Activated CD4-positive, CD25-positive, alpha-beta regulatory T cell treated with anti-CD3 and anti-CD28 coated beads, Interleukin-2, amount 50 U/mL, for 16 hours (primary cell): ENCODE measurements around the gene PUS7.
"Not testable (repeated sequence)": the region's sequence is repeated elsewhere in the genome, so short reads cannot be mapped to it uniquely, and the experiment has no call there.

Experiments
- DNase-seq: peaks from one replicate; pipeline ENCODE4 v3.0.0-alpha.2; 2020; ENCODE audit warnings: low read depth, low spot score

The PUS7 gene

GRCh38 chr7:105496521-105496920 lies 25.6 kb downstream of the PUS7 start:
- DNase-seq, result no peak

GRCh38 chr7:105493923-105494315 lies 28.2 kb downstream of the PUS7 start:
- DNase-seq, result no peak

GRCh38 chr7:105493196-105493922 lies 28.7 kb downstream of the PUS7 start:
- DNase-seq, result no peak

- DNase-seq, result no peak
Observed at GRCh38 chr7:105489409-105489808, 32.7 kb downstream of the PUS7 start.

- no peak for DNase-seq
Observed at GRCh38 chr7:105487579-105488571, 34.2 kb downstream of the PUS7 start.

GRCh38 chr7:105480931-105481330 lies 41.1 kb downstream of the PUS7 start:
- no peak for DNase-seq

GRCh38 chr7:105478606-105479005 lies 43.5 kb downstream of the PUS7 start:
- DNase-seq, result no peak

GRCh38 chr7:105477908-105478307 lies 44.2 kb downstream of the PUS7 start:
- DNase-seq, result no peak

GRCh38 chr7:105474045-105474444 lies 48.0 kb downstream of the PUS7 start:
- no peak for DNase-seq

GRCh38 chr7:105473163-105473562 lies 48.9 kb downstream of the PUS7 start:
- no peak for DNase-seq

- DNase-seq, result no peak
Observed at GRCh38 chr7:105470846-105471245, 51.2 kb downstream of the PUS7 start.

- DNase-seq, result no peak
Observed at GRCh38 chr7:105470090-105470489, 52.0 kb downstream of the PUS7 start.

- no peak for DNase-seq
Observed at GRCh38 chr7:105462765-105463420, 59.2 kb downstream of the PUS7 start.

- no peak for DNase-seq
Observed at GRCh38 chr7:105461518-105461917, 60.6 kb downstream of the PUS7 start.

GRCh38 chr7:105457619-105458225 lies 64.3 kb downstream of the PUS7 start:
- DNase-seq, result no peak

GRCh38 chr7:105454921-105455320 lies 67.2 kb downstream of the PUS7 start:
- DNase-seq, result no peak

- DNase-seq, result no peak
Observed at GRCh38 chr7:105454095-105454747, 67.8 kb downstream of the PUS7 start.

GRCh38 chr7:105452085-105452484 lies 70.0 kb downstream of the PUS7 start:
- no peak for DNase-seq

GRCh38 chr7:105450870-105451269 lies 71.2 kb downstream of the PUS7 start:
- not testable (repeated sequence) for DNase-seq

GRCh38 chr7:105450177-105450861 lies 71.8 kb downstream of the PUS7 start:
- no peak for DNase-seq

GRCh38 chr7:105448181-105448580 lies 73.9 kb downstream of the PUS7 start:
- DNase-seq, result no peak
